Measurements from ENCODE around the gene HARS1.

- TF ChIP-seq CHD2 (IDR thresholded peaks at IDR 0.05; ENCODE audit: borderline replicate concordance, low read depth, low read length) (no peak), MTA3 (IDR thresholded peaks at IDR 0.05; ENCODE audit: borderline replicate concordance, low read length) (no peak)
- TF ChIP-seq, protein P1, sequence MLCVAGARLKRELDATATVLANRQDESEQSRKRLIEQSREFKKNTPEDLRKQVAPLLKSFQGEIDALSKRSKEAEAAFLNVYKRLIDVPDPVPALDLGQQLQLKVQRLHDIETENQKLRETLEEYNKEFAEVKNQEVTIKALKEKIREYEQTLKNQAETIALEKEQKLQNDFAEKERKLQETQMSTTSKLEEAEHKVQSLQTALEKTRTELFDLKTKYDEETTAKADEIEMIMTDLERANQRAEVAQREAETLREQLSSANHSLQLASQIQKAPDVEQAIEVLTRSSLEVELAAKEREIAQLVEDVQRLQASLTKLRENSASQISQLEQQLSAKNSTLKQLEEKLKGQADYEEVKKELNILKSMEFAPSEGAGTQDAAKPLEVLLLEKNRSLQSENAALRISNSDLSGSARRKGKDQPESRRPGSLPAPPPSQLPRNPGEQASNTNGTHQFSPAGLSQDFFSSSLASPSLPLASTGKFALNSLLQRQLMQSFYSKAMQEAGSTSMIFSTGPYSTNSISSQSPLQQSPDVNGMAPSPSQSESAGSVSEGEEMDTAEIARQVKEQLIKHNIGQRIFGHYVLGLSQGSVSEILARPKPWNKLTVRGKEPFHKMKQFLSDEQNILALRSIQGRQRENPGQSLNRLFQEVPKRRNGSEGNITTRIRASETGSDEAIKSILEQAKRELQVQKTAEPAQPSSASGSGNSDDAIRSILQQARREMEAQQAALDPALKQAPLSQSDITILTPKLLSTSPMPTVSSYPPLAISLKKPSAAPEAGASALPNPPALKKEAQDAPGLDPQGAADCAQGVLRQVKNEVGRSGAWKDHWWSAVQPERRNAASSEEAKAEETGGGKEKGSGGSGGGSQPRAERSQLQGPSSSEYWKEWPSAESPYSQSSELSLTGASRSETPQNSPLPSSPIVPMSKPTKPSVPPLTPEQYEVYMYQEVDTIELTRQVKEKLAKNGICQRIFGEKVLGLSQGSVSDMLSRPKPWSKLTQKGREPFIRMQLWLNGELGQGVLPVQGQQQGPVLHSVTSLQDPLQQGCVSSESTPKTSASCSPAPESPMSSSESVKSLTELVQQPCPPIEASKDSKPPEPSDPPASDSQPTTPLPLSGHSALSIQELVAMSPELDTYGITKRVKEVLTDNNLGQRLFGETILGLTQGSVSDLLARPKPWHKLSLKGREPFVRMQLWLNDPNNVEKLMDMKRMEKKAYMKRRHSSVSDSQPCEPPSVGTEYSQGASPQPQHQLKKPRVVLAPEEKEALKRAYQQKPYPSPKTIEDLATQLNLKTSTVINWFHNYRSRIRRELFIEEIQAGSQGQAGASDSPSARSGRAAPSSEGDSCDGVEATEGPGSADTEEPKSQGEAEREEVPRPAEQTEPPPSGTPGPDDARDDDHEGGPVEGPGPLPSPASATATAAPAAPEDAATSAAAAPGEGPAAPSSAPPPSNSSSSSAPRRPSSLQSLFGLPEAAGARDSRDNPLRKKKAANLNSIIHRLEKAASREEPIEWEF (IDR thresholded peaks at IDR 0.05; ENCODE audit: insufficient replicate concordance, low read depth, low read length) = no peak
- TF ChIP-seq, protein P2, sequence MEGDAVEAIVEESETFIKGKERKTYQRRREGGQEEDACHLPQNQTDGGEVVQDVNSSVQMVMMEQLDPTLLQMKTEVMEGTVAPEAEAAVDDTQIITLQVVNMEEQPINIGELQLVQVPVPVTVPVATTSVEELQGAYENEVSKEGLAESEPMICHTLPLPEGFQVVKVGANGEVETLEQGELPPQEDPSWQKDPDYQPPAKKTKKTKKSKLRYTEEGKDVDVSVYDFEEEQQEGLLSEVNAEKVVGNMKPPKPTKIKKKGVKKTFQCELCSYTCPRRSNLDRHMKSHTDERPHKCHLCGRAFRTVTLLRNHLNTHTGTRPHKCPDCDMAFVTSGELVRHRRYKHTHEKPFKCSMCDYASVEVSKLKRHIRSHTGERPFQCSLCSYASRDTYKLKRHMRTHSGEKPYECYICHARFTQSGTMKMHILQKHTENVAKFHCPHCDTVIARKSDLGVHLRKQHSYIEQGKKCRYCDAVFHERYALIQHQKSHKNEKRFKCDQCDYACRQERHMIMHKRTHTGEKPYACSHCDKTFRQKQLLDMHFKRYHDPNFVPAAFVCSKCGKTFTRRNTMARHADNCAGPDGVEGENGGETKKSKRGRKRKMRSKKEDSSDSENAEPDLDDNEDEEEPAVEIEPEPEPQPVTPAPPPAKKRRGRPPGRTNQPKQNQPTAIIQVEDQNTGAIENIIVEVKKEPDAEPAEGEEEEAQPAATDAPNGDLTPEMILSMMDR (IDR thresholded peaks at IDR 0.05 in 2 of 3, conservative IDR thresholded peaks at IDR 0.05 in 1 of 3; ENCODE audit: control insufficient read depth in 2 of 3, extremely low read depth in 1 of 3, insufficient read depth in 1 of 3, low read depth in 3 of 3, low read length in 3 of 3) = no peak
These were observed 41.9 kb upstream of the HARS1 start for GRCh38 chr5:140733098-140733497.

All from GM12878 (cell line).